Measurements from ENCODE around the gene CCDC69.

- TF ChIP-seq CTCF (IDR thresholded peaks at IDR 0.05), result no peak
- no peak for TF ChIP-seq ZFX (IDR thresholded peaks at IDR 0.05; ENCODE audit: borderline replicate concordance)
These were observed 31.3 kb downstream of the CCDC69 start for GRCh38 chr5:151192626-151193025.

All from 22Rv1 (cell line).